Measurements from ENCODE around the gene DGKG.

DNA sequence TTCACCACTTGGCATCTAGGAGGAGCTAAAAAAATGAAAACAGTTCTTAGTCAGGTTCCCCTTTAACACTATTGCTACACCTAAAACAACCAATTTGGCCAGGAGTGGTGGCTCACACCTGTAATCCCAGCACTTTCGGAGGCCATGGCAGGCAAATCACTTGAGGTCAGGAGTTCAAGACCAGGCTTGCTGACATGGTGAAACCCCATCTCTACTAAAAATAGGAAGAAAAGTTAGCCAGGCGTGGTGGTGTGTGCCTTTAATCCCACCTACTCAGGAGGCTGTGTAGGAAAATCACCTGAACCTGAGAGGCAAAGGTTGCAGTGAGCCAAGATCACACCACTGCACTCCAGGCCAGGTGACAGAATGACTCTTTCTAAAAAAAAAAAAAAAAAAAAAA is 124.1 kb downstream of the DGKG start:
- TF ChIP-seq POLR2AphosphoS5 (IDR thresholded peaks at IDR 0.05) = no peak
- TF ChIP-seq, protein P1, sequence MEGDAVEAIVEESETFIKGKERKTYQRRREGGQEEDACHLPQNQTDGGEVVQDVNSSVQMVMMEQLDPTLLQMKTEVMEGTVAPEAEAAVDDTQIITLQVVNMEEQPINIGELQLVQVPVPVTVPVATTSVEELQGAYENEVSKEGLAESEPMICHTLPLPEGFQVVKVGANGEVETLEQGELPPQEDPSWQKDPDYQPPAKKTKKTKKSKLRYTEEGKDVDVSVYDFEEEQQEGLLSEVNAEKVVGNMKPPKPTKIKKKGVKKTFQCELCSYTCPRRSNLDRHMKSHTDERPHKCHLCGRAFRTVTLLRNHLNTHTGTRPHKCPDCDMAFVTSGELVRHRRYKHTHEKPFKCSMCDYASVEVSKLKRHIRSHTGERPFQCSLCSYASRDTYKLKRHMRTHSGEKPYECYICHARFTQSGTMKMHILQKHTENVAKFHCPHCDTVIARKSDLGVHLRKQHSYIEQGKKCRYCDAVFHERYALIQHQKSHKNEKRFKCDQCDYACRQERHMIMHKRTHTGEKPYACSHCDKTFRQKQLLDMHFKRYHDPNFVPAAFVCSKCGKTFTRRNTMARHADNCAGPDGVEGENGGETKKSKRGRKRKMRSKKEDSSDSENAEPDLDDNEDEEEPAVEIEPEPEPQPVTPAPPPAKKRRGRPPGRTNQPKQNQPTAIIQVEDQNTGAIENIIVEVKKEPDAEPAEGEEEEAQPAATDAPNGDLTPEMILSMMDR (IDR thresholded peaks at IDR 0.05) = no peak
